Measurements from ENCODE around the gene SPACA5. TPM values are rescaled to one million over a fixed set of nuclear protein-coding genes. Genes with fewer than 3 reads are reported as not detected.
"Not testable (repeated sequence)": the region's sequence is repeated elsewhere in the genome, so short reads cannot be mapped to it uniquely, and the experiment has no call there.

The SPACA5 gene
- not detected for total RNA-seq
- not detected for polyA plus RNA-seq (ENCODE audit: insufficient read depth in 1 of 8, insufficient read length in 8 of 8, low replicate concordance in 1 of 8)
- long read RNA-seq, donor 1, result 0 reads
- long read RNA-seq, donor 2, result 0 reads
- long read RNA-seq, donor 3, result 0 reads
- long read RNA-seq, donor 4, result 0 reads
- long read RNA-seq, donor 5, result 0 reads
- long read RNA-seq, donor 6, result 0 reads
- long read RNA-seq, donor 7, result 0 reads
- long read RNA-seq, donor 8, result 0 reads
- long read RNA-seq, donor 9, result 0 reads
- long read RNA-seq, donor 10, result 0 reads
- long read RNA-seq, donor 11, result 0 reads

DNA sequence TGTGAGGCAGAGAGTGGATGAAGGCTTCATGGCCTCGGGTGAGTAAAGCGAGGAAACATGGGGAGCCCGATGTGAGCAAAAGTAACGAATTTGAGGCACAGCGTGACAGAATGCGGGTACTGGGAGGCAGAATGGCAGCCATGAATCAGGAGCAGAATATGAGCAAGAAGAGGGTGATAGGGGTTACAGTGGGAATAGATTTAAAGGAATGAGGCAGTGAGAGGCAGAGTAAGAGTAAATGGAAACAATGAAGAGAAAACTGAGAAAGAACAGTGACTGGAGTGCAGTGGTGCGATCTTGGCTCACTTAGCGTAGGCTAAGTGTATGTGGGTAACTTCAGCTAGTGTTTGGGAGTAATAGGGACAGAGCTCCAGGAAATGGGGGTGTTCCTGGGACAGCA lies at the start of gene SPACA5:
Gene SPACA5 (plus strand): TSS at position 301 of the 400 bp plus-strand sequence. CDS start 815 bp downstream, outside the sequence.
- not testable (repeated sequence) for H3K36me3 ChIP-seq (ENCODE audit: control insufficient read depth, insufficient read depth, low read length); DNase-seq; H3K27ac ChIP-seq (ENCODE audit: low read length); H3K27me3 ChIP-seq (ENCODE audit: control insufficient read depth, insufficient read depth, low read length); H3K4me1 ChIP-seq (ENCODE audit: control insufficient read depth, insufficient read depth, low read length); H3K9me3 ChIP-seq (replicated peaks; ENCODE audit: control insufficient read depth, low read depth, low read length); H3K4me3 ChIP-seq (ENCODE audit: low read length)
- WGBS (ENCODE audit: insufficient coverage), result no CpG with 5 or more reads among the region's 8 CpGs

GRCh38 chrX:47958206-47958605 lies 48.6 kb upstream of the SPACA5 start:
- H3K9me3 ChIP-seq (replicated peaks; ENCODE audit: control insufficient read depth, low read depth, low read length); H3K4me1 ChIP-seq (ENCODE audit: control insufficient read depth, insufficient read depth, low read length); H3K27ac ChIP-seq (ENCODE audit: low read length); H3K27me3 ChIP-seq (ENCODE audit: control insufficient read depth, insufficient read depth, low read length); H3K36me3 ChIP-seq (ENCODE audit: control insufficient read depth, insufficient read depth, low read length); H3K4me3 ChIP-seq (ENCODE audit: low read length): not testable (repeated sequence)
- no CpG with 5 or more reads among the region's 4 CpGs for WGBS (ENCODE audit: insufficient coverage)
- peak; percentile 39 for DNase-seq

DNA sequence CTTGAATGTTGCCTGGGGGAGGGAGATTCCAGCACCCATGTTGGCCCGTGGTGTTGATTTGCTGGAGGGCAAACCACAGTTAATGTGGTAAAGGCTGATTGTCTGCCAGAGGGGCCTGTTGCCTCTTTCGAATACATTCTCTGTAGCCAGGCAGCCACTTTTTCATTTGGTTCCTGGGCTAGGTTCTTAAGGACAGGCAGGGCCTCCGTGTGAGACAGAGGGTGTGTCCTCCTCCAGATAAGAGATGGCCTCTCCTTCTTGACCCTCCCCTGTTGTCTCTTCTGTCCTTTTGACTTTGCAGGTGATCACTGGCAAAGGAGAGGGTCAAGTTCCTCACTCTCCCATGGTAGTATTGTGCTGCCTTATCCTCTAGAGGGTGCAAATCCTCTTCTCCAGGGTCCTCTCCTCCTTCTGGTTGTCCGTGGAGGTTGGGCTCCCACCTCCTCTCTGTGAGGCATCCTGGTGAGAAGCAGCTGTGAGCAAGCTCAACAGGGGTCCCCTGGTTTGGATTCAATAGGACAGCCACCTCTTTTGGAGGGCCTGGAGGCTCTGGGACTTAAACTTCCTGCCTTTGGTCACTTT lies 47.9 kb upstream of the SPACA5 start:
- H3K27ac ChIP-seq (ENCODE audit: low read length), result no peak overlapping the region
- no peak overlapping the region for H3K4me3 ChIP-seq (ENCODE audit: low read length)
- peak; percentile 6 for DNase-seq
- no peaks in the 10 kb centered on the region for H3K9me3 ChIP-seq (replicated peaks; ENCODE audit: control insufficient read depth, low read depth, low read length)
- no peaks in the 10 kb centered on the region for H3K27me3 ChIP-seq (ENCODE audit: control insufficient read depth, insufficient read depth, low read length)
- H3K36me3 ChIP-seq (ENCODE audit: control insufficient read depth, insufficient read depth, low read length), result no peaks in the 10 kb centered on the region
- H3K4me1 ChIP-seq (ENCODE audit: control insufficient read depth, insufficient read depth, low read length), result peaks cover 7% of the 10 kb centered on the region
- WGBS (ENCODE audit: insufficient coverage), result 30% methylated on average over 2 of the region's 4 CpGs

DNA sequence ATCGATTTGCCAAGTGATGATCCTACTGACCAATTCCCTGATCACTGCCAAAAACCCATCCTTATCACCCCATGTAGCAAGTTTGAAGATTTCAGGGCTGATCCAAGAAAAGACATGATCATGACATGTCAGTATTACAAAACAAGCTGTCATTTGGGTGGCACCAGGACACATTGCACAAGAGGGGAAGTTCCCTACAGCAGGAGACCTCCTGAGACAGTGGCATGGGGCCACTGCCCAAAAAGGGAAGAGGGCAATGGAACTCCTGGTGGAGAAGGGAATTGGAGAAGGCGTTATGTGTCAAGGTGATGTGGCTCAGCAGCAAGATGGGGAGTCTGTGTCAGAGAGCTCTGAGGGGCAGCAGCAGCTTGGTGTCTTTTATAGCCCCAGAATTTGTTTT lies 46.4 kb upstream of the SPACA5 start:
- 52% methylated on average over 2 of the region's 2 CpGs for WGBS (ENCODE audit: insufficient coverage)
- no peak for DNase-seq
- peaks cover 7% of the 10 kb centered on the region for H3K4me1 ChIP-seq (ENCODE audit: control insufficient read depth, insufficient read depth, low read length)
- H3K4me3 ChIP-seq (ENCODE audit: low read length), result no peak overlapping the region
- no peaks in the 10 kb centered on the region for H3K36me3 ChIP-seq (ENCODE audit: control insufficient read depth, insufficient read depth, low read length)
- H3K27ac ChIP-seq (ENCODE audit: low read length), result no peak overlapping the region
- no peaks in the 10 kb centered on the region for H3K9me3 ChIP-seq (replicated peaks; ENCODE audit: control insufficient read depth, low read depth, low read length)
- H3K27me3 ChIP-seq (ENCODE audit: control insufficient read depth, insufficient read depth, low read length), result no peaks in the 10 kb centered on the region

DNA sequence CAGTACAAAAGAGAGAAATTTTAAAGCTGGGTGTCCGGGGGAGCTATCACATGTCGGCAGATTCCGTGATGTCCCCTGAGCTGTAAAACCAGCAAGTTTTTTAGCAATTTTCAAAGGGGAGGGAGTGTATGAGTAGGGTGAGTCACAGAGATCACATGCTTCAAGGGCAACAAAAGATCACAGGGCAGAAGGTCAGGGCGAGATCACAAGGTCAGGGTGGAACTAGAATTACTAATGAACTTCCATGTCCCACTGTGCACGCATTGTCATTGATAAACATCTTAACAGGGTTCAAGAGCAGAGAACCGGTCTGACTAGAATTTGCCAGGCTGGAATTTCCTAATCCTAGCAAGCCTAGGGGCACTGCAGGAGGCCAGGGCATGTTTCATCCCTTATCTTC lies 45.0 kb upstream of the SPACA5 start:
- DNase-seq; H3K27me3 ChIP-seq (ENCODE audit: control insufficient read depth, insufficient read depth, low read length); H3K36me3 ChIP-seq (ENCODE audit: control insufficient read depth, insufficient read depth, low read length); H3K4me1 ChIP-seq (ENCODE audit: control insufficient read depth, insufficient read depth, low read length); H3K27ac ChIP-seq (ENCODE audit: low read length); H3K4me3 ChIP-seq (ENCODE audit: low read length); H3K9me3 ChIP-seq (replicated peaks; ENCODE audit: control insufficient read depth, low read depth, low read length): not testable (repeated sequence)
- WGBS (ENCODE audit: insufficient coverage), result 70% methylated on average over 3 of the region's 6 CpGs

- not testable (repeated sequence) for H3K4me3 ChIP-seq (ENCODE audit: low read length); H3K9me3 ChIP-seq (replicated peaks; ENCODE audit: control insufficient read depth, low read depth, low read length); H3K36me3 ChIP-seq (ENCODE audit: control insufficient read depth, insufficient read depth, low read length); DNase-seq; H3K27ac ChIP-seq (ENCODE audit: low read length); H3K4me1 ChIP-seq (ENCODE audit: control insufficient read depth, insufficient read depth, low read length); H3K27me3 ChIP-seq (ENCODE audit: control insufficient read depth, insufficient read depth, low read length)
- WGBS (ENCODE audit: insufficient coverage), result 81% methylated on average over 11 of the region's 14 CpGs
Measured at GRCh38 chrX:47965526-47965925, 41.3 kb upstream of the SPACA5 start.

- Histone ChIP-seq H3K4me1 (ENCODE audit: control insufficient read depth, insufficient read depth, low read length) (no peaks in the 10 kb centered on the region), H3K9me3 (replicated peaks; ENCODE audit: control insufficient read depth, low read depth, low read length) (peaks cover 43% of the 10 kb centered on the region), H3K27me3 (ENCODE audit: control insufficient read depth, insufficient read depth, low read length) (no peaks in the 10 kb centered on the region), H3K27ac (ENCODE audit: low read length) (no peak overlapping the region), H3K36me3 (ENCODE audit: control insufficient read depth, insufficient read depth, low read length) (peaks cover 4% of the 10 kb centered on the region), H3K4me3 (ENCODE audit: low read length) (no peak overlapping the region)
- 83% methylated on average over 3 of the region's 3 CpGs for WGBS (ENCODE audit: insufficient coverage)
- no peak for DNase-seq
Measured at GRCh38 chrX:47973235-47973634, 33.6 kb upstream of the SPACA5 start.

- no peak for DNase-seq
- no CpG with 5 or more reads among the region's 6 CpGs for WGBS (ENCODE audit: insufficient coverage)
- H3K27ac ChIP-seq (ENCODE audit: low read length), result no peak overlapping the region
- peaks cover 53% of the 10 kb centered on the region for H3K9me3 ChIP-seq (replicated peaks; ENCODE audit: control insufficient read depth, low read depth, low read length)
- H3K4me3 ChIP-seq (ENCODE audit: low read length), result no peak overlapping the region
- H3K4me1 ChIP-seq (ENCODE audit: control insufficient read depth, insufficient read depth, low read length), result no peaks in the 10 kb centered on the region
- H3K27me3 ChIP-seq (ENCODE audit: control insufficient read depth, insufficient read depth, low read length), result no peaks in the 10 kb centered on the region
- H3K36me3 ChIP-seq (ENCODE audit: control insufficient read depth, insufficient read depth, low read length), result peaks cover 8% of the 10 kb centered on the region
Measured at GRCh38 chrX:47976254-47977151, 30.3 kb upstream of the SPACA5 start.

DNA sequence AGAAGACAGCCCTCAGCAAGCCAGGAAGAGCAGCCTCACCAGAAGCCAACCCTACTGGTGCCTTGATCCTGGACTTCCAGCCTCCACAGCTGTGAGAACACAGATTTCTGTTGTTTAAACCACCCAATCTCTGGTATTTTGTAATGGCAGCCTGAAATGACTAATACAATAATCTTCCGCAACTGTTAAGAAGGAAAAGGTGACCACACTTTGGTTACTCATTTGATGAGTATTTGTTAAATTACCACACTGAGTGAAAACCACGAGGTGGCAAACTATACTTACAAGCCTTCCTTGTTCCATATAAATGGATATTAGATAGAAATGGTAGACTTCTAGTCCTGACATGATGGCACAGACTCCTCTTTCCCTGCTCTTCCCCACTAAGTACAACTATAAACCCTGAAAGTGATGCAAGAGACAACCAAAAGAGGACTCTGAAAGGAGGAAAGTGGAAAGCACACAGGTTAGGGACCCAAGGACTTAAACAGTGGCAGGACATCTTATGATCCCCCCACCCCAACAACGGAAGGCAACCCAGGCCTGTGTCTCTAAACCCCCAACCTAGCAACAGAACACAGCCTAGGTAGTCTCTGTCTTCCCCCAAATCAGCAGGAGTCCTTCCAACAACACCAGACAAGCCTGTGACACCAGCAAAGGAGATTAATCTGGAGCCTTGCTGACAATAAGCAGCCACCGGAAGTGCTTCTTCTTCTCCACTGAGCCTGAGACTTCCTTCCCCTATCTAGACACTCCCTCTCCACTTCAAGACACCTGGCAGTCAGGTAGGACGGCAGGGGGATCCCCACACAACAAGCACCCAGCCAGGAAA lies 15.3 kb upstream of the SPACA5 start:
- WGBS (ENCODE audit: insufficient coverage), result 50% methylated on average over 1 of the region's 5 CpGs

GRCh38 chrX:47992095-47992380 lies 14.8 kb upstream of the SPACA5 start:
- peaks cover 2% of the 10 kb centered on the region for H3K9me3 ChIP-seq (replicated peaks; ENCODE audit: control insufficient read depth, low read depth, low read length)
- 67% methylated on average over 1 of the region's 1 CpG for WGBS (ENCODE audit: insufficient coverage)
- H3K4me3 ChIP-seq (ENCODE audit: low read length), result no peak overlapping the region
- H3K27me3 ChIP-seq (ENCODE audit: control insufficient read depth, insufficient read depth, low read length), result no peaks in the 10 kb centered on the region
- no peak overlapping the region for H3K27ac ChIP-seq (ENCODE audit: low read length)
- peaks cover 11% of the 10 kb centered on the region for H3K36me3 ChIP-seq (ENCODE audit: control insufficient read depth, insufficient read depth, low read length)
- peak; percentile 16 for DNase-seq
- no peaks in the 10 kb centered on the region for H3K4me1 ChIP-seq (ENCODE audit: control insufficient read depth, insufficient read depth, low read length)

More for the DNA sequence above, 15.3 kb upstream of the SPACA5 start:
- H3K27ac ChIP-seq (ENCODE audit: low read length), result no peak overlapping the region
- no peak for DNase-seq
- H3K27me3 ChIP-seq (ENCODE audit: control insufficient read depth, insufficient read depth, low read length), result no peaks in the 10 kb centered on the region
- peaks cover 2% of the 10 kb centered on the region for H3K9me3 ChIP-seq (replicated peaks; ENCODE audit: control insufficient read depth, low read depth, low read length)
- H3K4me1 ChIP-seq (ENCODE audit: control insufficient read depth, insufficient read depth, low read length), result no peaks in the 10 kb centered on the region
- H3K36me3 ChIP-seq (ENCODE audit: control insufficient read depth, insufficient read depth, low read length), result peaks cover 10% of the 10 kb centered on the region
- H3K4me3 ChIP-seq (ENCODE audit: low read length), result no peak overlapping the region
